Measurements from ENCODE around the gene SPARC. TPM values are rescaled to one million over a fixed set of nuclear protein-coding genes. Genes with fewer than 3 reads are reported as not detected.

The SPARC gene
- total RNA-seq, 1 donor from 2014 or later, result 1,314 TPM

DNA sequence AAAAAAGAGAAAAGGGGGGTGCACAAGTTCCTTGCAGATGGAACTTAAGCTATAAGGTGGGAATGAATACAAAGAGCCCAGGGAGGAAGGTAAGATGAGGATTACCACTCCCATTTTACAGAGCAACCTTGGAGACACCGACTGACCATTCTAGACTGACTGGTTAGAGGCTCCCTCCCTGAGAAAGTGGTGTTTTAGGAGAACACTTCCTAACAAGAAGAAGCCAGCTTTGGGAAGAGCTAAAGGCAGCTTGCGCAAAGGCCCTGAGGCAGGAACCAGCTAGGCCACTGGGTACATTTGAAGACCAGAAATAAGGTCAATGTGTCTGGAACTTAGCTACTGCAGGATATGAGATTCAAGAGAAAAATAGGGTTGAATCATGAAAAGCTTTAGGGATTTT, 38.6 kb downstream of the SPARC start:
- Histone ChIP-seq H3K4me1 (ENCODE audit: control insufficient read depth in 3 of 3, insufficient read depth in 3 of 3, low read length in 3 of 3) (peaks cover 0 to 3% (median 0%) of the 10 kb centered on the region in 3 donors), H3K9me3 (ENCODE audit: control insufficient read depth in 3 of 3, low read length in 3 of 3) (no peaks in the 10 kb centered on the region), H3K9ac (ENCODE audit: low read depth in 1 of 3, low read length in 3 of 3) (no peak overlapping the region)

DNA sequence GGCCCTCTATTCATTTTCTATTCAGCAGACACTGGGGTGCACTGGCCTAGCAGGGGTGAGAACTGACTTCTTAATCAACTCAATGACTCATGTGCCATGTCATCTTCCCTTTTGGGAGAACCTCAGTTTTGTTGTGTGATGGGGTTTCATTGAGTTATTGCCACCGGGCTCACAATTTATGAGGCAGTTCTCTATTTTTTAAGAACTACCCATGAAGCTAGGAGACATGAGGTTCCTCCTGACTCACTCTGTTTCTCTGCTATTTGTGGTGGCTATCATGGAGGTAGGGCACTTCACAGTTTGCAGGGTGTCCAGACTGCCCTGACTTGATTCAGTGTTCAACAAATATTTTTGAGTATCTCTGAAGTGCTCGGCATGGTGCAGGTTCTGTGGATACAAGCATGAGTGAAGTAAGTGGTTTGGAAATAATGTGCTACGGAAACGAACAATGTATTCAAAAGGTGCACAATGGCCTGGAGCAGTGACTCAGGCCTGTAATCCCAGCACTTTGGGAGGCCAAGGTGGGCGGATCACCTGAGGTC, 39.3 kb downstream of the SPARC start:
- Histone ChIP-seq H3K9me3 (ENCODE audit: control insufficient read depth in 3 of 3, low read length in 3 of 3) (no peaks in the 10 kb centered on the region), H3K4me1 (ENCODE audit: control insufficient read depth in 3 of 3, insufficient read depth in 3 of 3, low read length in 3 of 3) (peaks cover 0 to 3% (median 0%) of the 10 kb centered on the region in 3 donors), H3K4me3 (ENCODE audit: low read length in 3 of 3) (no peak overlapping the region), H3K36me3 (ENCODE audit: control insufficient read depth in 3 of 3, insufficient read depth in 3 of 3, low read length in 3 of 3) (no peaks in the 10 kb centered on the region), H3K27ac (ENCODE audit: low read depth, low read length) (no peak overlapping the region), H3K27me3 (ENCODE audit: control insufficient read depth in 3 of 3, insufficient read depth in 3 of 3, low read length in 3 of 3) (no peaks in the 10 kb centered on the region), H3K9ac (ENCODE audit: low read depth in 1 of 3, low read length in 3 of 3) (no peak overlapping the region)

More for the DNA sequence above, 38.6 kb downstream of the SPARC start:
- Histone ChIP-seq H3K4me3 (ENCODE audit: low read length in 3 of 3) (no peak overlapping the region), H3K27ac (ENCODE audit: low read depth, low read length) (no peak overlapping the region), H3K36me3 (ENCODE audit: control insufficient read depth in 3 of 3, insufficient read depth in 3 of 3, low read length in 3 of 3) (no peaks in the 10 kb centered on the region), H3K27me3 (ENCODE audit: control insufficient read depth in 3 of 3, insufficient read depth in 3 of 3, low read length in 3 of 3) (no peaks in the 10 kb centered on the region)

DNA sequence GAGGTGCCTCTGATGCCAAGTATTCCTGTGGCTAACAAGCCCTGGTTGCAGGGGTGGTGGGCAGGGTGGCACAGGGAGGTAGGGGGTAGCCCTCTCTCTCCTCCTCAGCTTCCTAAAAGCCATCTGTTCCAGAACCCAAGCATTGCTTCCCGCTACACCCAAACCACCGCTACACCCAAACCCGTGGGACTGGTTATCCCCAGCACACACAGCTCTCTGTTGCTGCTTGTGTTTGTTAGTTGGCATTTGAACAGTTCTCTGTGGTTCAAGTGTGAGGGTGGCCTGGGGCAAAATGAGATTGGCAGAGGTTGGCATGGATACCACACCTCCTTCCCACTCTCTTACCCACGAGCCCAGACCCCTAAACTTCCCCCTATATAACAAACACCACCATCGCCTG, 40.4 kb downstream of the SPARC start:
- no peaks in the 10 kb centered on the region for H3K36me3 ChIP-seq (ENCODE audit: control insufficient read depth in 3 of 3, insufficient read depth in 3 of 3, low read length in 3 of 3)
- H3K27ac ChIP-seq (ENCODE audit: low read depth, low read length), result no peak overlapping the region
- no peaks in the 10 kb centered on the region for H3K27me3 ChIP-seq (ENCODE audit: control insufficient read depth in 3 of 3, insufficient read depth in 3 of 3, low read length in 3 of 3)
- H3K9me3 ChIP-seq (ENCODE audit: control insufficient read depth in 3 of 3, low read length in 3 of 3), result no peaks in the 10 kb centered on the region
- no peaks in the 10 kb centered on the region for H3K4me1 ChIP-seq (ENCODE audit: control insufficient read depth in 3 of 3, insufficient read depth in 3 of 3, low read length in 3 of 3)
- no peak overlapping the region for H3K9ac ChIP-seq (ENCODE audit: low read depth in 1 of 3, low read length in 3 of 3)
- no peak overlapping the region for H3K4me3 ChIP-seq (ENCODE audit: low read length in 3 of 3)

DNA sequence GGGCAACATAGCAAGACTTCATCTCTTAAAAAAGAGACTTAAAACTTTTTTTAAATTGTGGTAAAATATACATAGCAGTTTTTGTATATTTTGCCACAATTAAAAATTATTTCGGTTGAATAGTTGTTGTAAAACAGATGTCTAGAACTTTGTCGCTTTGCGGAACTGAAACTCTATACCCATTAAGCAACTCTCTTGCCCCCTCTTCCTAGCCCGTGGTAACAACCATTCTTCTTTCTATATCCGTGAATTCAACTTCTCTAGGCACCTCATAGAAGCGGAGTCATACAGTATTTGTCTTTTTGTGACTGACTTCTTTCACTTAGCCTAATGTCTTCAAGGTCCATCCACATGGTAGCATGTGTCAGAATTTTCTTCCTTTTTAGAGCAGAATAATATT, 43.3 kb downstream of the SPARC start:
- Histone ChIP-seq H3K27ac (ENCODE audit: low read depth, low read length) (no peak overlapping the region), H3K9ac (ENCODE audit: low read depth in 1 of 3, low read length in 3 of 3) (no peak overlapping the region)

DNA sequence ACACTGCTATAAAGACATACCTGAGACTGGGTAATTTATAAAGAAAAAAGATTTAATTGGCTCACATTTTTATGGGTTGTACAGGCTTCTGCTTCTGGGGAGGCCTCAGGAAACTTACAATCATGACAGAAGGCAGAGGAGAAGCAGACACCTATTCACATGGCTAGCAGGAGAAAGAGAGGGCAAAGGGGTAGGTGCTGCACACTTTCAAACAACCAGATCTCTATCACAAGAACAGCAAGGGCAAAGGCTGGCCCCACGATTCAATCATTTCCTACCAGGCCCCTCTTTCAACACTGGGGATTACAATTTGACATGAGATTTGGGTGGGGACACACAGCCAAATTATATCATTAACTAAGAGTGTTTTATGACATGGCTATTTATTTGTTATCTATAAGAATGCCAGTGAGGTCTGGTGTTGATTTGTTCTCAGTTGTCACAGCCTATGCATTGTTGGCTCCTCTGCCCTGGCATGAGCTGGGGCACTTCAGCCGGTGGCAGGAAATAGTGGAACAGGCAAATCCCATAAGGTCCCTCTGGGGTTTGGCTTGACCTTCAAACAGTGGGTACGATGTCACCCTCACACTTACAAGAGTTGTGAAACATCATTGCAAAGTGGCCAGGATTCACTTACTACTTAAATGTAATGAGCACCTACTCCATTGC, 44.1 kb downstream of the SPARC start:
- no peaks in the 10 kb centered on the region for H3K36me3 ChIP-seq (ENCODE audit: control insufficient read depth in 3 of 3, insufficient read depth in 3 of 3, low read length in 3 of 3)
- no peak overlapping the region for H3K27ac ChIP-seq (ENCODE audit: low read depth, low read length)
- H3K4me3 ChIP-seq (ENCODE audit: low read length in 3 of 3), result no peak overlapping the region
- no peak overlapping the region for H3K9ac ChIP-seq (ENCODE audit: low read depth in 1 of 3, low read length in 3 of 3)
- H3K9me3 ChIP-seq (ENCODE audit: control insufficient read depth in 3 of 3, low read length in 3 of 3), result no peaks in the 10 kb centered on the region
- no peaks in the 10 kb centered on the region for H3K4me1 ChIP-seq (ENCODE audit: control insufficient read depth in 3 of 3, insufficient read depth in 3 of 3, low read length in 3 of 3)
- no peaks in the 10 kb centered on the region for H3K27me3 ChIP-seq (ENCODE audit: control insufficient read depth in 3 of 3, insufficient read depth in 3 of 3, low read length in 3 of 3)

More for the DNA sequence above, 43.3 kb downstream of the SPARC start:
- Histone ChIP-seq H3K27me3 (ENCODE audit: control insufficient read depth in 3 of 3, insufficient read depth in 3 of 3, low read length in 3 of 3) (no peaks in the 10 kb centered on the region), H3K4me1 (ENCODE audit: control insufficient read depth in 3 of 3, insufficient read depth in 3 of 3, low read length in 3 of 3) (no peaks in the 10 kb centered on the region), H3K9me3 (ENCODE audit: control insufficient read depth in 3 of 3, low read length in 3 of 3) (no peaks in the 10 kb centered on the region), H3K36me3 (ENCODE audit: control insufficient read depth in 3 of 3, insufficient read depth in 3 of 3, low read length in 3 of 3) (no peaks in the 10 kb centered on the region), H3K4me3 (ENCODE audit: low read length in 3 of 3) (no peak overlapping the region)

DNA sequence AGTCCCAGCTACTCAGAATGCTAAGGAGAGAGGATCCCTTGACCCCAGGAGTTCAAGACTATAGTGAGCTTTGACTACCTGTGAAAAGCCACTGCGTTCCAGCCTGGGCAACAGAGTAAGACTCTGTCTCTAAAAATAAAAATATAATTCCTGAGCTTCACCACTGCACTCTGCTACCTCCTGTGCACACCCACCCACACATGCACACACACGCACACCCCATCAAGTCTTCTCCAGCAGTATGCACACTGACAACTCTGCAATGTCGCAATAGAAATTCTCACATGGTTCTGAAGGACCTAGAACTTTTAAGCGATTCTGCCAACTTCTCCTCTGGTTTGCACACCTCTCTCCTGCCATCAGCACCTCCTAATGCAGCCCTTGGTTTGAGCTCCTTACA, 48.1 kb downstream of the SPARC start:
- Histone ChIP-seq H3K36me3 (ENCODE audit: control insufficient read depth in 3 of 3, insufficient read depth in 3 of 3, low read length in 3 of 3) (no peaks in the 10 kb centered on the region), H3K4me1 (ENCODE audit: control insufficient read depth in 3 of 3, insufficient read depth in 3 of 3, low read length in 3 of 3) (no peaks in the 10 kb centered on the region), H3K4me3 (ENCODE audit: low read length in 3 of 3) (no peak overlapping the region), H3K27ac (ENCODE audit: low read depth, low read length) (no peak overlapping the region), H3K27me3 (ENCODE audit: control insufficient read depth in 3 of 3, insufficient read depth in 3 of 3, low read length in 3 of 3) (no peaks in the 10 kb centered on the region), H3K9ac (ENCODE audit: low read depth in 1 of 3, low read length in 3 of 3) (no peak overlapping the region), H3K9me3 (ENCODE audit: control insufficient read depth in 3 of 3, low read length in 3 of 3) (no peaks in the 10 kb centered on the region)

DNA sequence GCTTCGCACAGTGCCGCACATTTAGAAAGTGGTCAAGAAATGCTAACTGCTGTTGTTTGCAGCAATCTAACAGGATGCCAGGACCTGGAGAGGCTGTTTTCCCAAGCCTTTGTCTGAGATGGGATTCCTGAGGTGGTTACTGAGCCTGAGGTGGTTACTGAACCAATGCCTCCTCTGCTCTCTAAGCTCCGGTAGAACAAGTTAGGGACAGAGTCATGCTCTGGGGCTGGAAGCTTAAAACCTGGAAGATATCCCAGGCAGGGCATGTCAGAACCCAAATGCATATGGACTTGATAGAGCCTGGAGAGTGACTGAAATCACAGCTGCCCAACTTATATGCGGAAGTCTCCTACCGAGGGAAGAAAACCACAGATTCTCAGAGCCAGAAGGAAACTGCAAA, 49.0 kb downstream of the SPARC start:
- no peaks in the 10 kb centered on the region for H3K36me3 ChIP-seq (ENCODE audit: control insufficient read depth in 3 of 3, insufficient read depth in 3 of 3, low read length in 3 of 3)
- no peaks in the 10 kb centered on the region for H3K9me3 ChIP-seq (ENCODE audit: control insufficient read depth in 3 of 3, low read length in 3 of 3)
- no peak overlapping the region for H3K27ac ChIP-seq (ENCODE audit: low read depth, low read length)
- no peak overlapping the region for H3K4me3 ChIP-seq (ENCODE audit: low read length in 3 of 3)
- no peaks in the 10 kb centered on the region for H3K4me1 ChIP-seq (ENCODE audit: control insufficient read depth in 3 of 3, insufficient read depth in 3 of 3, low read length in 3 of 3)
- H3K9ac ChIP-seq (ENCODE audit: low read depth in 1 of 3, low read length in 3 of 3), result no peak overlapping the region
- H3K27me3 ChIP-seq (ENCODE audit: control insufficient read depth in 3 of 3, insufficient read depth in 3 of 3, low read length in 3 of 3), result peaks cover 0 to 2% (median 0%) of the 10 kb centered on the region in 3 donors

DNA sequence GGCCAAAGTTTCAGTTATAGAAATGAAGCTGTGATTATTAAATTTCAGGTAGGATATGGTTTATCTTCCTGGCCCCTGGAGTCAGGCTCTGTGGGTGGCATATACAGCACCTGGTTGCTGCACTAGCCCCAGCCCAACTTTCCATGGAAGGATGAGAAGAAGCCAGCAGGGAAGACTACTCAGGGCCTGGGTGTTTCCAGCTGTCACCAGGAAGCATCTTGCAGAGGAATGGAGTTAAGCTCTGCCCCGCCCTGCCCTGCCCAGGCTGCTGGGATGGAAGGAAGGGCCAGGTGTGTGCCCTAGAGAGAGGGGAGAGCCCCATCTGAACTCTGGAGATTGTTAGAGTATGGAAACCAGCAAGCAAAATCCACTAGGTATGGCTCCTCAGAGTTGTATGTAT, 52.8 kb downstream of the SPARC start:
- Histone ChIP-seq H3K9ac (ENCODE audit: low read depth in 1 of 3, low read length in 3 of 3) (no peak overlapping the region), H3K27me3 (ENCODE audit: control insufficient read depth in 3 of 3, insufficient read depth in 3 of 3, low read length in 3 of 3) (peaks cover 0 to 2% (median 0%) of the 10 kb centered on the region in 3 donors), H3K4me3 (ENCODE audit: low read length in 3 of 3) (no peak overlapping the region), H3K36me3 (ENCODE audit: control insufficient read depth in 3 of 3, insufficient read depth in 3 of 3, low read length in 3 of 3) (no peaks in the 10 kb centered on the region), H3K9me3 (ENCODE audit: control insufficient read depth in 3 of 3, low read length in 3 of 3) (no peaks in the 10 kb centered on the region), H3K4me1 (ENCODE audit: control insufficient read depth in 3 of 3, insufficient read depth in 3 of 3, low read length in 3 of 3) (no peaks in the 10 kb centered on the region), H3K27ac (ENCODE audit: low read depth, low read length) (no peak overlapping the region)

DNA sequence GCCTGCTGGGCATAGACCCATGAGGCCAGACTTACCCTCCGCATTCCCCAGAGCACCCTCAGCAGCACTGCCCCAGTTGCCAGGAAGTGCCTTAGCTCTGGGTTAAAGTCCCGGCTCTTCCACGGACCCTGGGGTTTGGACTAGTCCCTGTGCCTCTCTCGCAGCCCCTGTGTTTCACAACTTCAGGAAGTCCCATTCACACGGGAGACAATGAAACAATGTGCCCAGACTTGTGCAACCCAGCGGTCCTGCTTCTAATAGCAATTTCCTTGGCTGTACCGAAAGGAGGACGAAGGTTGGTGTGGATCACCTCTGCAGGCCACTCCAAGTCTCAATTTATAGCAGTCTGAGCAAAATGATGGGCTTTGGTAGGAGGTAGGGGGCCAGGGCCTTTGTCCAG, 53.8 kb downstream of the SPARC start:
- Histone ChIP-seq H3K9ac (ENCODE audit: low read depth in 1 of 3, low read length in 3 of 3) (no peak overlapping the region), H3K36me3 (ENCODE audit: control insufficient read depth in 3 of 3, insufficient read depth in 3 of 3, low read length in 3 of 3) (no peaks in the 10 kb centered on the region), H3K9me3 (ENCODE audit: control insufficient read depth in 3 of 3, low read length in 3 of 3) (no peaks in the 10 kb centered on the region), H3K4me3 (ENCODE audit: low read length in 3 of 3) (no peak overlapping the region), H3K27ac (ENCODE audit: low read depth, low read length) (no peak overlapping the region), H3K27me3 (ENCODE audit: control insufficient read depth in 3 of 3, insufficient read depth in 3 of 3, low read length in 3 of 3) (peaks cover 0 to 2% (median 0%) of the 10 kb centered on the region in 3 donors), H3K4me1 (ENCODE audit: control insufficient read depth in 3 of 3, insufficient read depth in 3 of 3, low read length in 3 of 3) (no peaks in the 10 kb centered on the region)

DNA sequence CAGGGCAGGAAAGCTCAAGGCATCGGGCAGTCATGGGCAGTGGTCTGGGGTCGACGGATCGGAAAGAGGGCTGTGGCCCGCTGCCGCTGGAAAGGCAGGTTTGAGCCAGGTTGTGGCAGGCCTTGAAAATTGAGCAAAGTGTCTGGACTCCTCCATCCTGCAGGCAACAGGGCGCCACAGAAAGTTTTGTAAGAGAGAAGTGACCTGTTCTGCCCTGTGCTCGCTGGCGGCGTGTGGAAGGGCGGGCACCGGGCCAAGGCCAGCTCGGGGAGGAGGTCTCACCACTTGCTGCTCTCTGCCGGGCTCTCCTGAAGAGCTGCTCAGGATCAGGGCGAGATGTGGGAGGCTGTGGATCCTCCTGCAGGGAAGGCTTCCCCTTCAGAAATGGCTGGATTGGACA, 54.2 kb downstream of the SPARC start:
- H3K9me3 ChIP-seq (ENCODE audit: control insufficient read depth in 3 of 3, low read length in 3 of 3), result no peaks in the 10 kb centered on the region
- no peaks in the 10 kb centered on the region for H3K36me3 ChIP-seq (ENCODE audit: control insufficient read depth in 3 of 3, insufficient read depth in 3 of 3, low read length in 3 of 3)
- no peak overlapping the region for H3K27ac ChIP-seq (ENCODE audit: low read depth, low read length)
- H3K4me1 ChIP-seq (ENCODE audit: control insufficient read depth in 3 of 3, insufficient read depth in 3 of 3, low read length in 3 of 3), result no peaks in the 10 kb centered on the region
- H3K27me3 ChIP-seq (ENCODE audit: control insufficient read depth in 3 of 3, insufficient read depth in 3 of 3, low read length in 3 of 3), result peaks cover 0 to 2% (median 0%) of the 10 kb centered on the region in 3 donors
- H3K9ac ChIP-seq (ENCODE audit: low read depth in 1 of 3, low read length in 3 of 3), result no peak overlapping the region
- no peak overlapping the region for H3K4me3 ChIP-seq (ENCODE audit: low read length in 3 of 3)
